Stomach (tissue), 4 donors: ENCODE measurements around the gene DIPK1A.

Experiments
- EP300 ChIP-seq: sonication (generic); formaldehyde crosslinking; IDR thresholded peaks from one replicate; pipeline ENCODE4 v1.6.1; 2017; ENCODE audit warnings: antibody characterized with exemption
- POLR2A ChIP-seq, 4 donors: fragments of 450-650 bp; IDR thresholded peaks; one replicate each; pipeline ENCODE4 v1.6.1; 2016; ENCODE audit warnings: antibody characterized with exemption in 4 of 4, control low read depth in 2 of 4, mild to moderate bottlenecking in 1 of 4, moderate library complexity in 1 of 4
- POLR2AphosphoS5 ChIP-seq, 3 donors: sonication (generic); formaldehyde crosslinking; IDR thresholded peaks; one replicate each; pipeline ENCODE4 v1.6.1; 2016; ENCODE audit warnings: antibody characterized with exemption in 3 of 3
- TF ChIP-seq, protein P1 (sequence below), 7 experiments: fragments of 450-650 bp in 4 of 7; fragments of 200-600 bp in 3 of 7; sonication (generic) in 3 of 7; IDR thresholded peaks; one replicate each; pipeline ENCODE4 v1.5.1; 2016 to 2019; ENCODE audit warnings: antibody characterized with exemption in 7 of 7, control low read depth in 2 of 7, mild to moderate bottlenecking in 1 of 7

DNA sequence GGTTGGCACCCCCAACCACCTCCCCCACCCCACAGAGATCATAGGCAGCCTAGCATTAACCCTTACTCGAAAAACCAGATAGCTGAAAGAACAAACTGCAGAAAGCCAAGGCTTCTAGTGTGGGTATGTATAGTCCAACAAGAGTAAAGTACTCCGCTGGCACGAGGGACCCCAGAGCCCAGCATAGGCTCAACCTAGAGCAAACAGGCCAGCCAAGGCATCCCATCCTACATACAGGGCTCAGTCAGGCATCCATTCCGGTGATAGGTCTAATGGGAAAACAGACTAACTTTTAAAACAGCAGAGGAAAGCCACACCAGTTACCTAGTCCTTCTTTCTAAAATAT, 17.8 kb downstream of the DIPK1A start:
- TF ChIP-seq, protein P1, sequence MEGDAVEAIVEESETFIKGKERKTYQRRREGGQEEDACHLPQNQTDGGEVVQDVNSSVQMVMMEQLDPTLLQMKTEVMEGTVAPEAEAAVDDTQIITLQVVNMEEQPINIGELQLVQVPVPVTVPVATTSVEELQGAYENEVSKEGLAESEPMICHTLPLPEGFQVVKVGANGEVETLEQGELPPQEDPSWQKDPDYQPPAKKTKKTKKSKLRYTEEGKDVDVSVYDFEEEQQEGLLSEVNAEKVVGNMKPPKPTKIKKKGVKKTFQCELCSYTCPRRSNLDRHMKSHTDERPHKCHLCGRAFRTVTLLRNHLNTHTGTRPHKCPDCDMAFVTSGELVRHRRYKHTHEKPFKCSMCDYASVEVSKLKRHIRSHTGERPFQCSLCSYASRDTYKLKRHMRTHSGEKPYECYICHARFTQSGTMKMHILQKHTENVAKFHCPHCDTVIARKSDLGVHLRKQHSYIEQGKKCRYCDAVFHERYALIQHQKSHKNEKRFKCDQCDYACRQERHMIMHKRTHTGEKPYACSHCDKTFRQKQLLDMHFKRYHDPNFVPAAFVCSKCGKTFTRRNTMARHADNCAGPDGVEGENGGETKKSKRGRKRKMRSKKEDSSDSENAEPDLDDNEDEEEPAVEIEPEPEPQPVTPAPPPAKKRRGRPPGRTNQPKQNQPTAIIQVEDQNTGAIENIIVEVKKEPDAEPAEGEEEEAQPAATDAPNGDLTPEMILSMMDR (IDR thresholded peaks at IDR 0.05): no peak
- TF ChIP-seq POLR2AphosphoS5 (IDR thresholded peaks at IDR 0.05) (no peak), POLR2A (IDR thresholded peaks at IDR 0.05) (no peak), EP300 (no peak)
